Myocyte (in vitro differentiated cells): ENCODE measurements around the gene TMEM126A. TPM values are rescaled to one million over a fixed set of nuclear protein-coding genes. Genes with fewer than 3 reads are reported as not detected.
"Not testable (repeated sequence)": the region's sequence is repeated elsewhere in the genome, so short reads cannot be mapped to it uniquely, and the experiment has no call there.

Experiments used
- DNase-seq: peaks from one replicate; pipeline ENCODE4 v3.0.0-alpha.2; 2012; ENCODE audit warnings: low read depth
- polyA plus RNA-seq: library from polyadenylated mRNA; unstranded; fragments of >200 nt; gene quantifications from one replicate; pipeline ENCODE4 v1.2.1, GENCODE V29; 2012; ENCODE audit warnings: missing spikeins
- total RNA-seq: library from RNA; depleted of rRNA; stranded (reverse); fragments of >200 nt; gene quantifications from 2 replicates; pipeline ENCODE4 v1.2.3, GENCODE V29; 2014

TMEM126A gene
- 41.6 and 44.1 TPM in 2 replicates for total RNA-seq
- 49.2 TPM for polyA plus RNA-seq

DNA sequence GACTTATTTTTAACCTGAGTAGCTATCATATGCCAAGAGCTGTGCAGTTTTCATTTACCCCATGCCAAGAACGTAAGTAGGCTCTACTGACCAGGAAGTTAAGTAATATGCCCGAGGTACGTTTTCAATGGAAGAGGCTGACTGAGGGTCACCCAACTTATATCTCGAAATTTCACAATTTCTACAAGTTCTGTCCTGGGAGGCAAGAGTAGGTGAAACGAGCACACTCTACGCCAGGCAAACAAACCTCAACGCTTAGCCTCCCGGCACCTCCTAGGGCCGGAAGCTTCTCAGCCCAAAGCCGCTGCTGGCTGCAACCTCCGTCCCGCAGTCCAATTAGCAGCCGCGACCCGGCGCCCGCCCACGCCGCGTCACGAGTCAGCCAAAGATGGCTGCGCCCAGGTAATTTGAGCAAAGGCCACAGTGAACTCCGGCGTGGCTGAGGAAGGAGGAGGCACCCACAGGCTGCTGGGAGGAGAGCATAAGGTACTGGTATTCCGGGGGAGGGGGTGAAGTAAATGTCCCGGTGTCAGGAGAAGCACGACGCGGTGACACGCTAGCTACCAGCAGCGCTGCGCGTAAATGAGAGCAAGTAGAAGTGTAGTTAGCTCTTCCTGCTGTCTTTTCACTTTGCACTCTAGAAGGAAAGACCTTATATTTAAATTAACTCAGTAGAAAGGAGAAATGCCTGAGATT is at the start of gene TMEM126A:
TSS of gene TMEM126A (plus strand) at position 364 of the 696 bp plus-strand sequence. CDS start 2,289 bp downstream, outside the sequence.
- peak; percentile 90 for DNase-seq

- DNase-seq = no peak
These were observed 48.7 kb upstream of the TMEM126A start for GRCh38 chr11:85599083-85599482.

GRCh38 chr11:85602526-85603213 is 45.1 kb upstream of the TMEM126A start:
- no peak for DNase-seq

DNA sequence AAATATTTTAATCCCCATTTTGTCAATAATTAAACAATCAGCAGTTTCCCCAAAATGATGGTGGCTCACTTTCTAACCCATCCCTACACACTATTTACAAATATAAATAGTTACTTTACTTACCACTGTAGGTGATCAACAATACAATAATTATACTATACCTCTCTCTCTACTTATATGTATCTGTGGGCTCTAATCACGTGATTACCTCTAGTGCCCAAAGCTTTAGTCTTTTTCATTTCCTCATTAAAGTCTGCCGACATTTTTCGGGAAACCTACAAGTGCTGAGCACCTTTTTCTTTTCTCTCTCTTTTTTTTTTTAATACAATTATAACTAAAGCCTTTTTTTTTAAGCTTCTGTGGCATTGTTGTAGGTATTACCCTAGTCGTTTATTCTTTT is 44.5 kb upstream of the TMEM126A start:
- no peak for DNase-seq

DNA sequence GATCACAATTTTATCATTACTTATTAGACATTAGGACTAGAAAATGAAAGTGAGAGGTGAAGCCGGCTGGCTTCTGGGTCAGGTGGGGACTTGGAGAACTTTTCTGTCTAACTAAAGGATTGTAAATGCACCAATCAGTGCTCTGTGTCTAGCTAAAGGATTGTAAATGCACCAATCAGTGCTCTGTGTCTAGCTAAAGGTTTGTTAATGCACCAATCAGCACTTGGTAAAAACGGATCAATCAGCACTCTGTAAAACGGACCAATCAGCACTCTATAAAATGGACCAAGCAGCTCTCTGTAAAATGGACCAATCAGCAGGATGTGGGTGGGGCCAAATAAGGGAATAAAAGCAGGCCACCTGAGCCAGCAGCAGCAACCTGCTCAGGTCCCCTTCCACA is 41.5 kb upstream of the TMEM126A start:
- not testable (repeated sequence) for DNase-seq

DNA sequence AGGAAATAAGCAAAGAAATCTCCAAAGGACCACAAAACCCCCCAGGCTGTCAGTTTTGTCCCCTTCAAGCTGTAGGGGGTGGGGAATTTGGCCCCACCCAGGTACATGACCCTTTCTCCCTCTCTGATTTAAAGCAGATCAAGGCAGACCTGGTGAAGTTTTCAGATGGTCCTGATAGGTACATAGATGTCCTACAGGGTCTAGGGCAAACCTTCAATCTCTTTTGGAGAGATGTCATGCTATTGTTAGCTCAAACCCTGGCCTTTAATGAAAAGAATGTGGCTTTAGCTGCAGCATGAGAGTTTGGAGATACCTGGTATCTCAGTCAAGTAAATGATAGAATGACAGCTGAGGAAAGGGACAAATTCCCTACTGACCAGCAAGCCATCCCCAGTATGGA is 39.1 kb upstream of the TMEM126A start:
- not testable (repeated sequence) for DNase-seq

DNA sequence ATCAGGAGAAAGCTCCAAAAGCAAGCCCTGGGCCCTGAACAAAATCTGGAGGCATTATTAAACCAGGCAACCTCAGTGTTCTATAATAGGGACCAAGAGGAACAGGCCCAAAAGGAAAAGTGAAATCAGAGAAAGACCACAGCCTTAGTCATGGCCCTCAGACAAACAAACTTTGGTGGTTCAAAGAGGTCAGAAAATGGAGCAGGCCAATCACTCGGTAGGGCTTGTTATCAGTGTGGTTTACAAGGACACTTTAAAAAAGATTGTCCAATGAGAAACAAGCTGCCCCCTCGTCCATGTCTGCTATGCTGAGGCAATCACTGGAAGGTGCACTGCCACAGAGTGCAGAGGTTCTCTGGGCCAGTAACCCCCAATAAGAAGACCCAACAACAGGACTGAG is 38.5 kb upstream of the TMEM126A start:
- DNase-seq = not testable (repeated sequence)

DNA sequence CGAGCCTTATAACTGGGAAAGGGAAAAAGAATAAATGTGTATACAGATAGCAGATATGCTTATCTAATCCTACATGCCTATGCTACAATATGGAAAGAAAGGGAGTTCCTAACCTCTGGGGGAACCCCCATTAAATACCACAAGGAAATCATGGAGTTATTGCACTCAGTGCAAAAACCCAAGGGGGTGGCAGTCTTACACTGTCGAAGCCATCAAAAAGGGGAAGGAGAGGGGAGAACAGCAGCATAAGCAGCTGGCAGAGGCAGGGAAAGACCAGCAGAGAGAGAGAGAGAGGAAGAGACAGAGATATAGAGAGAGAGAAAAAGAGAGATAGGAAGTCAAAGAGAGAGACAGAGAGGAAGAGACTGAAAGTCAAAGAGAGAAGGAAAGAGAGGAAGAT is 36.1 kb upstream of the TMEM126A start:
- not testable (repeated sequence) for DNase-seq

DNA sequence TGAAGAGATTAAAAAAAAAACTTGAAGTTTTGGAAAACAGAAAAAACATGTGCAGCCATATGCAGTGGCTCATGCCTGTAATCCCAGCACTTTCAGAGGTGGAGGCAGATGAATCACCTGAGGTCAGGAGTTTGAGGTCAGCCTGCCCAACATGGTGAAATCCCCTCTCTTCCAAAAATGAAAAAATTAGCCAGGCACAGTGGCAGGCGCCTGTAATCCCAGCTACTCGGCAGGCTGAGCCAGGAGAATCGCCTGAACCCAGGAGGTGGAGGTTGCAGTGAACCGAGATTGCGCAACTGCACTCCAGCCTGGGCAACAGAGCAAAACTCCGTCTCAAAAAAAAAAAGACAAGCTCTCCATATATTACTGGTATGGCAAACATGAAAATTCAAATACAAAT is 28.3 kb upstream of the TMEM126A start:
- DNase-seq = no peak

- no peak for DNase-seq
These were observed 27.5 kb upstream of the TMEM126A start for GRCh38 chr11:85620256-85620655.

GRCh38 chr11:85626496-85626895 is 21.3 kb upstream of the TMEM126A start:
- no peak for DNase-seq

DNA sequence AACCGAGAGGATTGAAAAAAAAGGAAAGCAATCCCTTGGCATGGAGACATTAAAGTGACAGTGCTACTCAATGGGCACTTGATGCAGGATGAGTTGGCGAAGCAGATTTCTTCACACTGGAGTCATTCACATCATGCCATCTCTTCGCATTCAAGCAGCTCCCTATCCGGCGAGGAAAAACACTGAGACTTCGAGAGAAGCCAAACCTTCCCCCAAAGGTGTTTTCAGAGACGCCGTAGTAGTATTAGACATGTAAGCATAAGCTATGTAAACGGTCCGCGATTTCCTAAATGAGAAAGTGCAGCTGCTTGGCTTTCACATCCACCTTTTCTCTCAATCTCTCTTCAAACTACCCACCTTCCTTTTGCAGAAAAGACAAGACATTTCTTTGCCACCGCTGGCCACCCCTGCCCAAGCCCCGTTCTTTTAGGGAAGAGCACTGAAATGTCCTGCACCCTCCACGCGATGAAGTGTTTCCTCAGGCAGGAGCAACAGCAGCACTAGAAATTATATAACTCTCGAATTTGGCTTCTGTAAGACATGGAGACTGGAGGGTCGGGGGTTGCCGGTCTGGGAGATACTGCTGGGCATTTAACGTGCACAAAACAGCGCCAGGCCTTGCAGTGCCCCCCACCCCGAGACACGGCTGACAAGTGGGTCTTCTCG is 20.3 kb upstream of the TMEM126A start, which contains the start of gene DLG2:
TSS of gene DLG2 (minus strand) at position 13 of the 666 bp plus-strand sequence.
- DNase-seq = peak; percentile 46

- peak; percentile 98 for DNase-seq
These were observed 19.6 kb upstream of the TMEM126A start, which contains the start of gene TMEM126B for GRCh38 chr11:85627998-85628770. TSS of gene TMEM126B (plus strand) at chr11:85628593. CDS start at chr11:85628608, 15 bp downstream.

DNA sequence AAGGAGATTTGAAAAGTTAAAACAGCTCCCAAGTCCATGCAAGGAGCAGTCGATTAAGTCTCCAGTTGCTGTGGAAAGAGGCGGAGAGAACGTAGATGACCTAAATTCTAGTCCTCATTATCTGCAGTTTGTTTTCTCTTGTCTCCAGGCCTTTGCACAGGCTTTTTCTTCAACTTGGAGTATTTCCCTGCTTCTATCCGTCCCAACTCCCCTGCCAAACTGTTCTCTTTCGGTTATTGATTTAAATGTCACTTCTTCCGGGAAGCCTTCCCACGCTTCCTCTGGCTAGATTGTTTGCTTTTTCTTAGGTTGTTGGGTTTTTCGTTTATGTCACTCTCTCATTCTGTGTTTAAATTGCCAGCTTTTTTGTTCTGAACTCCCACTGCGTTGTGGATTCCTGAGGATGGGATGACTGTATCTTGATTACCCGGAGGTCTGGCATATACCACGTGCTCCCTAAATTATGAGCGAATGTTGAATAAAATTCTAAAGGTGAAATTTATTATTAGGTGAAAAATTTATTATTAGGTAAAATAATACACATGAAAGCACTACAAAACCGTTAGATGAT is 18.9 kb upstream of the TMEM126A start:
- no peak for DNase-seq

- no peak for DNase-seq
These were observed 13.0 kb upstream of the TMEM126A start for GRCh38 chr11:85634747-85635146.

- peak; percentile 7 for DNase-seq
These were observed 4.6 kb upstream of the TMEM126A start for GRCh38 chr11:85643191-85643614.

- DNase-seq = no peak
These were observed 689 bp upstream of the TMEM126A start for GRCh38 chr11:85647078-85647477.

DNA sequence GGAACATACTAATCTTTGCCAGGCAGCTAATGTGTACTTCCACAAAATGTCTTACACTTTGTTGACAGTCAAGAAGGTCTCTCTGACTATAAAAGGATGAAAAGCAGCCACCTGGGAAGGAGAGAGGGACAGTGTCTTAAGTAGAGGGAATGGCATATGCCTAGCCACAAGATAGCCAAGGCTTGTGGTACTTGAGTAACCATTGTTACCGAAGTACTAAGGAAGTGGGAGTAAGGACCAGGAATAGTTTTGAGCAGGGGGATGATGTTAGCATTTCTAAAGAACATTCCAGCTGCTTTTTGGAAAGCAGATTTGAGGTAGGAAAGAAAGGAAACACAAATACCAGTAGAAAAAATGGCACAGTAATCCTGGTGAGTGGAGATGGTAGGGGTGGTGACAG is 3.4 kb downstream of the TMEM126A start:
- no peak for DNase-seq

DNA sequence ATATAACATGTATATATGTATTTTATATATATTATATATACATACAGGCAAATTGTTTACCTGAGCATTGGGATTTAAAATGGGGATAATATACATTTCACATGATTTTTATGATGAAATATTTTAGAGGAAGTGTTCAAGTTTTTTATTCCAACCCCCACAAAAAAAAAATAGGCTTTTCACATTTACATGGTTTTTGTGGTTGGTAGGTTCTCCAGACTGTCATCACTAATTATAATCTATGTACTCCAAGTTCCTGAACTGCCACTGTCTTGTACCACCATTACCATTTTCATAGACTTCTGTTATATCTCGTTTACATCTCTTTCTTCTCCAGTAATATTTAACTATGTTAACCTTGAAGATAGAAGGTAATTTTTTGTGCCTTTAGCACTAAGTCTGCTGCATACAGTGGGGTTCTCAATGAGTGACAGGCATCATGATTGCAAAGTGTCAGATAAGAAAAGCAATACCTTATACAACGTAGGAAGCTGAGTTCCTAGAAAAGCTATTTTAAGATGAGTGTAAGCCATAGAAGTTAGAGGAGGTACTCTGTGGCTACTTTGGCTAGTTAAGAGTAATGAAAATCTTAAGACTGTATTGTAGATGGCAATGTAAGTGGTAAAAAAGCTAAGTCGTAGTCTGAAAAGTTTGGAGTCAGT is 5.2 kb downstream of the TMEM126A start:
- DNase-seq = no peak

GRCh38 chr11:85654343-85654742 is 6.6 kb downstream of the TMEM126A start:
- DNase-seq = not testable (repeated sequence)
